ENCODE measurements around the gene TTLL8. TPM values are rescaled to one million over a fixed set of nuclear protein-coding genes. Genes with fewer than 3 reads are reported as not detected.
A peak's percentile ranks its signal among the peaks of the same experiment; 100 is the strongest.

The TTLL8 gene
- polyA plus RNA-seq, 1 donor from 2014 or later: not detected

GRCh38 chr22:49972163-49973017 lies 85.7 kb downstream of the TTLL8 start:
- TF ChIP-seq SMC3 (conservative IDR thresholded peaks at IDR 0.05; ENCODE audit: poor library complexity) (no peak), CTCF (IDR thresholded peaks at IDR 0.05; ENCODE audit: poor library complexity, severe bottlenecking) (no peak), MXI1 (conservative IDR thresholded peaks at IDR 0.05; ENCODE audit: poor library complexity, severe bottlenecking) (no peak), EZH2 (IDR thresholded peaks at IDR 0.05; ENCODE audit: borderline replicate concordance, insufficient read depth, low read length, poor library complexity, severe bottlenecking) (no peak), EP300 (conservative IDR thresholded peaks at IDR 0.05; ENCODE audit: poor library complexity, severe bottlenecking) (no peak), RAD21 (conservative IDR thresholded peaks at IDR 0.05) (no peak), TAF1 (IDR thresholded peaks at IDR 0.05; ENCODE audit: low read depth) (no peak), POLR2AphosphoS5 (IDR thresholded peaks at IDR 0.05) (no peak)
- TF ChIP-seq, protein P1, sequence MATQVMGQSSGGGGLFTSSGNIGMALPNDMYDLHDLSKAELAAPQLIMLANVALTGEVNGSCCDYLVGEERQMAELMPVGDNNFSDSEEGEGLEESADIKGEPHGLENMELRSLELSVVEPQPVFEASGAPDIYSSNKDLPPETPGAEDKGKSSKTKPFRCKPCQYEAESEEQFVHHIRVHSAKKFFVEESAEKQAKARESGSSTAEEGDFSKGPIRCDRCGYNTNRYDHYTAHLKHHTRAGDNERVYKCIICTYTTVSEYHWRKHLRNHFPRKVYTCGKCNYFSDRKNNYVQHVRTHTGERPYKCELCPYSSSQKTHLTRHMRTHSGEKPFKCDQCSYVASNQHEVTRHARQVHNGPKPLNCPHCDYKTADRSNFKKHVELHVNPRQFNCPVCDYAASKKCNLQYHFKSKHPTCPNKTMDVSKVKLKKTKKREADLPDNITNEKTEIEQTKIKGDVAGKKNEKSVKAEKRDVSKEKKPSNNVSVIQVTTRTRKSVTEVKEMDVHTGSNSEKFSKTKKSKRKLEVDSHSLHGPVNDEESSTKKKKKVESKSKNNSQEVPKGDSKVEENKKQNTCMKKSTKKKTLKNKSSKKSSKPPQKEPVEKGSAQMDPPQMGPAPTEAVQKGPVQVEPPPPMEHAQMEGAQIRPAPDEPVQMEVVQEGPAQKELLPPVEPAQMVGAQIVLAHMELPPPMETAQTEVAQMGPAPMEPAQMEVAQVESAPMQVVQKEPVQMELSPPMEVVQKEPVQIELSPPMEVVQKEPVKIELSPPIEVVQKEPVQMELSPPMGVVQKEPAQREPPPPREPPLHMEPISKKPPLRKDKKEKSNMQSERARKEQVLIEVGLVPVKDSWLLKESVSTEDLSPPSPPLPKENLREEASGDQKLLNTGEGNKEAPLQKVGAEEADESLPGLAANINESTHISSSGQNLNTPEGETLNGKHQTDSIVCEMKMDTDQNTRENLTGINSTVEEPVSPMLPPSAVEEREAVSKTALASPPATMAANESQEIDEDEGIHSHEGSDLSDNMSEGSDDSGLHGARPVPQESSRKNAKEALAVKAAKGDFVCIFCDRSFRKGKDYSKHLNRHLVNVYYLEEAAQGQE (IDR thresholded peaks at IDR 0.05; ENCODE audit: borderline replicate concordance): no peak
- Histone ChIP-seq H3K27me3 (ENCODE audit: insufficient read depth, low read depth, low read length) (peaks cover 23% of the 10 kb centered on the region), H3K4me2 (ENCODE audit: low read length) (no peak overlapping the region), H4K20me1 (ENCODE audit: insufficient read depth) (no peaks in the 10 kb centered on the region), H3K27ac (ENCODE audit: low read length) (no peak overlapping the region), H3K9me3 (ENCODE audit: low read length) (no peaks in the 10 kb centered on the region), H3K4me3 (ENCODE audit: low read length) (no peak overlapping the region), H3K36me3 (ENCODE audit: insufficient read depth, low read length) (no peaks in the 10 kb centered on the region), H3F3A (ENCODE audit: insufficient read depth, low read length, poor library complexity, severe bottlenecking) (no peaks in the 10 kb centered on the region), H2AFZ (ENCODE audit: low read depth, low read length) (no peak overlapping the region), H3K9ac (ENCODE audit: low read length) (no peak overlapping the region), H3K79me2 (replicated peaks; ENCODE audit: insufficient read depth, low read length) (no peaks in the 10 kb centered on the region), H3K9me2 (ENCODE audit: insufficient read depth, low read length) (no peaks in the 10 kb centered on the region)

DNA sequence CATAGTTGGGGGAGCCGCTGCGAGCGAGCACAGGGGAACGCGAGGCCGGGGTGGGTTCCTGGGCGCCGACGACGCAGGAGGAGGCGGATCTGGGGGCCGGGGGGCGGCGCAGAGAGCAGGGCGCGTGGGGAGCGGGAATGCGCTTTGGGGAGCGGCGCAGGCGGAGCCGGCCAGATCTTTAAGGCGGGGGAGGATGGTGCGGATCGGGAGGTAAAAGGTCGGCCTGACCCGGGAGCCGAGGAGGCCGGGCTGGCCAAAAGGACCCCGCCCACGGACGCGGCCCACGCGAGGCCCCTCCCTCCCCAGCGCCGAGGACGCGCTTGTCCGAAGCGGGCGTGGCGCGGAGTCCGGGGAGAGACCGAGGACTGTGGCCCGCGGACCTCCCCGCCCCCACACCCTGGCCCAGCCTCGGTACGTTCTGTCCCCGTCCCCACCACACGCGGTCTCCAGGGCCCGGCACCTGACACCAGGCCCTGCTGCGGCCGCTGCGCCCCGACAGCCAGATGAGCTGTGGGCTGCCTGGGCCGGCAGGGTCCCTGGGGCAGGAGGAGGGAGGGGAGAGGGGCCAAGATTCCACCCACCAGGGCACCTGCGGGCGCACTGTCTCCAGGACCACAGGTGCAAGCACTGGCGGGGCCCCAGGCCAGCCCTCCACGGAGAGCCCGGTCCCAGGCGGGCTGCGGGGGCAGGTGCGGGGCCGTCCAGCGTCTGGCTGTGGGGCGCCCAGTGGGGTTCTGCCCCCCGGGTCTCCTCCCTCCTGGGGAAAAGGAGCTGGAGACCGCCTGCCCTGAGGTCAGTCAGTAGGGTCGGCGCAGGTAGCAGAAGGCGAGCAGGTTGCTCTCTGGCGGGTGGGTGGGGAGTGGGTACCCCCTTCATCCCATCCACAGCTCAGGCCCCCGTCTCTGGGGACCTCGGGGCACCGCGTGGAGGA lies 86.6 kb downstream of the TTLL8 start:
- peak overlapping the region; percentile 5 for H3K4me3 ChIP-seq (ENCODE audit: low read length)
- no peak overlapping the region for H2AFZ ChIP-seq (ENCODE audit: low read depth, low read length)
- H3K4me2 ChIP-seq (ENCODE audit: low read length): no peak overlapping the region
- H3K79me2 ChIP-seq (replicated peaks; ENCODE audit: insufficient read depth, low read length): no peaks in the 10 kb centered on the region
- no peak overlapping the region for H3K27ac ChIP-seq (ENCODE audit: low read length)
- H3F3A ChIP-seq (ENCODE audit: insufficient read depth, low read length, poor library complexity, severe bottlenecking): no peaks in the 10 kb centered on the region
- H4K20me1 ChIP-seq (ENCODE audit: insufficient read depth): no peaks in the 10 kb centered on the region
- TF ChIP-seq POLR2AphosphoS5 (IDR thresholded peaks at IDR 0.05) (no peak), CTCF (IDR thresholded peaks at IDR 0.05; ENCODE audit: poor library complexity, severe bottlenecking) (no peak)
- no peaks in the 10 kb centered on the region for H3K9me3 ChIP-seq (ENCODE audit: low read length)
- H3K36me3 ChIP-seq (ENCODE audit: insufficient read depth, low read length): no peaks in the 10 kb centered on the region
- no peak overlapping the region for H3K9ac ChIP-seq (ENCODE audit: low read length)
- H3K9me2 ChIP-seq (ENCODE audit: insufficient read depth, low read length): no peaks in the 10 kb centered on the region
- peaks cover 23% of the 10 kb centered on the region for H3K27me3 ChIP-seq (ENCODE audit: insufficient read depth, low read depth, low read length)
